GM12872 (cell line): ENCODE measurements around the gene SYNGR4.

Experiments
- TF ChIP-seq, protein P1 (sequence below): IDR thresholded peaks from 3 replicates; pipeline ENCODE4 v1.5.1; 2011; ENCODE audit warnings: low read depth, mild to moderate bottlenecking, low read length, moderate library complexity; ENCODE audit not compliant: insufficient read depth

The SYNGR4 gene

DNA sequence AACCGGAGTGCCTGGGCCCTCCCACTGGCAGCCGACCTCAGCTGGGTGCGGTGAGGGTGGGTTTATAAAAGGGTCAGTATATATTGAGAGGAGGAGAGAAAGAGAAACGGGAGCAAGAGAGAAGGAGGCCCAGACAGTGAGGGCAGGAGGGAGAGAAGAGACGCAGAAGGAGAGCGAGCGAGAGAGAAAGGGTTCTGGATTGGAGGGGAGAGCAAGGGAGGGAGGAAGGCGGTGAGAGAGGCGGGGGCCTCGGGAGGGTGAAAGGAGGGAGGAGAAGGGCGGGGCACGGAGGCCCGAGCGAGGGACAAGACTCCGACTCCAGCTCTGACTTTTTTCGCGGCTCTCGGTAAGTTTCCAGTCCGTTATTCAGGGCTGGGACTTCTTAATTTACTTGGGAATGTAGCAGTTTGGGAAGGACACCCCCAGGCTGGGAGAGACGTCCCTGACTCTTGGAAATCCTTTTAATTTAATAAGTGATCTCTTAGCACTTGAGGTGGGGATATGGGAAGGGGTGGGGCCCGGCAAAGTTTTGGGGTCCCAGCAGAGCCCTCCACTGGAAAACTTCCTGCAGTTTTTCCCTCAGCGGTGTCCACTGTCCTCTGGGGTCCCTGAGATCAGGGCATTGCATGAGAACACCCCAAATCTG is 38.8 kb upstream of the SYNGR4 start, which contains the start of gene EMP3:
EMP3 (plus strand) TSS at position 288 of the 646 bp plus-strand sequence. CDS start 1,293 bp downstream, outside the sequence.
- TF ChIP-seq, protein P1, sequence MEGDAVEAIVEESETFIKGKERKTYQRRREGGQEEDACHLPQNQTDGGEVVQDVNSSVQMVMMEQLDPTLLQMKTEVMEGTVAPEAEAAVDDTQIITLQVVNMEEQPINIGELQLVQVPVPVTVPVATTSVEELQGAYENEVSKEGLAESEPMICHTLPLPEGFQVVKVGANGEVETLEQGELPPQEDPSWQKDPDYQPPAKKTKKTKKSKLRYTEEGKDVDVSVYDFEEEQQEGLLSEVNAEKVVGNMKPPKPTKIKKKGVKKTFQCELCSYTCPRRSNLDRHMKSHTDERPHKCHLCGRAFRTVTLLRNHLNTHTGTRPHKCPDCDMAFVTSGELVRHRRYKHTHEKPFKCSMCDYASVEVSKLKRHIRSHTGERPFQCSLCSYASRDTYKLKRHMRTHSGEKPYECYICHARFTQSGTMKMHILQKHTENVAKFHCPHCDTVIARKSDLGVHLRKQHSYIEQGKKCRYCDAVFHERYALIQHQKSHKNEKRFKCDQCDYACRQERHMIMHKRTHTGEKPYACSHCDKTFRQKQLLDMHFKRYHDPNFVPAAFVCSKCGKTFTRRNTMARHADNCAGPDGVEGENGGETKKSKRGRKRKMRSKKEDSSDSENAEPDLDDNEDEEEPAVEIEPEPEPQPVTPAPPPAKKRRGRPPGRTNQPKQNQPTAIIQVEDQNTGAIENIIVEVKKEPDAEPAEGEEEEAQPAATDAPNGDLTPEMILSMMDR: no peak

DNA sequence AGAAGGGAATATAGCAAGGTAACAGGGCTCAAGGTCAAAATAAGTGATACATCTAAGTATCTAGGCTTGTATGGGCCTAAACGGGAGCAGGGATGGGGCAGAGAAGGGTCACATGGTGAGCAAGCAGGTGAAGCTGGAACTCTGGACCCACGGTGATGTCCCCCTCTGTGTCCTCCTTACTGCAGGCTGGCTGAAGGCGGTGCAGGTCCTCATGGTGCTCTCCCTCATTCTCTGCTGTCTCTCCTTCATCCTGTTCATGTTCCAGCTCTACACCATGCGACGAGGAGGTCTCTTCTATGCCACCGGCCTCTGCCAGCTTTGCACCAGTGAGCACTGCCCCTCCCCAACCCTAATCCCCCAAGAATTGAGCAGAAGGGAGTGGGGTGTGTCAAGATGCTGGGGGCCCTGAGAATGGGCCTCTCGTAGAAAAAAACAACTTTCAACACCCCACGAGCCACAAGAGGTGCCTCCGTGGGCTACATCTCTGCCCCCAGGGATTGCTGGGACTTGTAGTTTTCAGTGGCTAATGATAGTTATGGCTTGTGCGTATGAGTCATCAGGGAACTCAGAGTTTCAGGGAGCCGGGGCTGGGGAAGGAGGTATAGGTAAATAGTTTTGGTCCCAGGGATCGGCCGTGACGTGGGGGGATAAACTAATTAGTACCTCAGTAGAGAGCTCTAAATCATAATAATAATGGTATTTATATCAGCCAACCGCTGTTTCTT is 34.8 kb upstream of the SYNGR4 start:
- TF ChIP-seq, protein P1: no peak

DNA sequence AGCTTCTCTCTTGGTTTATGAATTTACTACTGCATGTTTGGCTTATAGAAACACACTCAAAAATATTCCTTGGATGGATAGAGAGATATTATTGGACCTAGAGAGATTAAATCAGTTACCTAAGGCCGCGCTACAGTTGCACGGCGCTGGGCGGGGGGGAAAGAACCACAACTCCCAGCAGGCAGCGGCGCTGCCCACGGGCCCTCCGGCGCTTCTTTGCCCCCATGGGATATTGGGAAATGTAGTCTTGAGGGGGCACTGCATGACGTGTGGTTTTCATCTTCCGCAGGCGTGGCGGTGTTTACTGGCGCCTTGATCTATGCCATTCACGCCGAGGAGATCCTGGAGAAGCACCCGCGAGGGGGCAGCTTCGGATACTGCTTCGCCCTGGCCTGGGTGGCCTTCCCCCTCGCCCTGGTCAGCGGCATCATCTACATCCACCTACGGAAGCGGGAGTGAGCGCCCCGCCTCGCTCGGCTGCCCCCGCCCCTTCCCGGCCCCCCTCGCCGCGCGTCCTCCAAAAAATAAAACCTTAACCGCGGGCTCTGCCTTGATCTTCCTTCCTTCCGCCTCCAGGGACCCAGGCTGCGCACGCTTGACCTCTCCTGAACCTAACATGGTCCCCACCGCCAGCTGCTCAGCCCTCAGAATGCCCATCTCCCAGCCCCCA is 34.0 kb upstream of the SYNGR4 start:
- TF ChIP-seq, protein P1: peak; percentile 18; the same call in 1 of the 3 replicates

DNA sequence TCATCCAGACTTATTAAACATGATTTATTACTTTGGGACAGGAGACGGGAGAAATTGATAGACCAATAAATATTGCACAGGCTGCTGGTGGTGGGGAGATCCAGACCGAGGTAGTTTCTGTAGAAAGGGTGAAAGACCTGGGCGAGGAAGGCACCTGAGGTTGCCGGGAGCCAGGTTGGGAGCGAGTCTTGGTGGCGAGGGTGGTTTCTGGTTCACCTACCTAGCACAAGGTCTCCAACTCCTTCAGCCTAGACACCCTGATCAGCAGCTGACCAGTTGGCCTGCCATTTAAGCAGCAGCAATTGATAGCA is 31.9 kb upstream of the SYNGR4 start:
- TF ChIP-seq, protein P1: no peak

DNA sequence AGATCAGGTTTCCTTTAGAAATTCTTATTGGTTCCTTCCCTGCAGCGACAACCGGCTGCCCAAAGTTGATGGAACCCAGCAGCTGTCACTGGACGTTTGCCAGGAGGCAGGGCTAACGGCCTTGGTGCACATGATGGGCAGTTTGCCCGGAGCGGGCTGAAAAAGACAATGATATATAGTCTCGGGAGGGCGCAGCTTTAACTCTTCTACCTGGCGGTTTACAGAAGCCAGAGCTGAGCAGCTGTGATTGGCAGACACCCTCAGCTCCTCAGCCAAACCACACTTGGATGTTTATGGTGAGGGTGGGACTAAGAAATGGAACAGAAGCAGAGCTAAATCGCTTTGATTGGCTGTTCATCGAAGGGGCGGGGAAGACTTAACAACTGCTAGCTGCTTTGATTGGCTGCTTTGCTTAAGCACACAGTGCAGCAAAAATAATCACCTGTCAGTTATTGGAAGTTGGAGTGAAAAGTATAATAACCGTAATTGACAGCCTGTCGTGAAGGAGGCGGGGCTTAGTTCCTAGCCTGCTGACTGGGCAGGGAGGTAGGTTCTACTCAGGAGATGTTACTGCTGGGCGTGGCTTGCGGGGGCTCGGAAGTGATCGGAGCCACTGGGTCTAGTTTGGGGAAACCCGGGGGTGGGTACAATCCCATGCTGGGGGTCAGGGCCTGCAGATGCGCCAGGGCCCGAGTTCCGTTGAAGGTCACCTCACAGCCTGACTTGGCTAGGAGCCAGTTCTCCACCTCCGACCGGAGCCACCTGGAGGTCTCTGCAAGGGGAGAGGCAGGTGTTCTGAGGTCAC is 31.3 kb upstream of the SYNGR4 start:
- TF ChIP-seq, protein P1: no peak

DNA sequence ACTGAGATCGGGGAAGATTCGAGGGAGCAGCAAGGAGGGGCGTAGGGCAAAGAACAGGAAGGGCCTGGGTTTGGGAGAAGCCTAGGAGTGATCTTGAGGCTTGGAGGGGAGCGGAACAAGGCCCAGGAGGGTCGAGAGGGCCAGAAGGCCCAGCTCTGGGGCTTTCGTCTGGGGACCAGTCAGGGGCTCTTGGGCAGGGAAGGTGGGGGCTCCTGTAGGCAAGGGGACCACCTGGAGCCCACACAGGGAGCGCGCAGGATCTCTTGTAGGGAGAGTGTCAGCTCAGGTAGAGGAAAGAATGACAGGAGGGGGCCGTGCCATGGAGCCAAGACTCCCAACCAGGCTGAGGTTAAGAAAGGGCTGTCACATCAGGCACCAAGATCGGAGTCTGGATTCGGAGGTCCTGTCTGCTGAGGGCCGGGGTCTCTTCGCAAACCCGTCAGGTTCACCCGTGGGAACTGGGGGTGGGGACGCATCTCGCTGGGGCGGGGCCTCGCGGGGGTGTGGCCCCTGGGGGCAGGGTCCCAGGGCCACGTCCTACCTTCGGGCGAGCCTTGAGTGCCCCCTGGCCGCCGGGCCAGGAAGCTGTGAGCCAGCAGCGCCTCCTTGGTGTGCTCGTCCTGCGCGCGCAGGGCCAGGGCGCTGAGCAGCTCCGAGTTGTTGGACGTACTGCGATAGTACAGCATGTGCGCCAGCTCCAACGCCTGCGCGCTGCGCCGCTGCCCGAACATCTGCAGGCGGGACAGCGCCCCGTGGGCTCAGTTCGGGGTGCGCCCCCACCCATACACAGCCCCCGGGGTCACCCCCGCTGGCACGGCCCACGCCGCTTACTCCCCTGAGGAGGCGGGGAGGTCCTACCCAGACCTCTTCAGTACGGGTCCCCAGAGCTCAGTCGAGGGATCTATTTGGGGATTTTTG is 30.4 kb upstream of the SYNGR4 start:
- TF ChIP-seq, protein P1: peak; percentile 90
